Fibroblast of gingiva (primary cell): ENCODE data around the gene GRHL1.
"Not testable (repeated sequence)": the region's sequence is repeated elsewhere in the genome, so short reads cannot be mapped to it uniquely, and the experiment has no call there.

Source experiments
- DNase-seq: peaks from one replicate; pipeline ENCODE4 v3.0.0-alpha.2; 2011; ENCODE audit warnings: low read depth

Gene GRHL1

GRCh38 chr2:10009811-10010781 is 58.6 kb downstream of the GRHL1 start:
- DNase-seq = peak; percentile 41

GRCh38 chr2:10010861-10011605 is 59.5 kb downstream of the GRHL1 start:
- not testable (repeated sequence) for DNase-seq

GRCh38 chr2:10011606-10012325 is 60.3 kb downstream of the GRHL1 start:
- DNase-seq = not testable (repeated sequence)

- not testable (repeated sequence) for DNase-seq
Observed at GRCh38 chr2:10012366-10012962, 61.0 kb downstream of the GRHL1 start.

- DNase-seq = no peak
Observed at GRCh38 chr2:10012963-10013461, 61.5 kb downstream of the GRHL1 start.

GRCh38 chr2:10013651-10014417 is 62.3 kb downstream of the GRHL1 start:
- not testable (repeated sequence) for DNase-seq

- no peak for DNase-seq
Observed at GRCh38 chr2:10014418-10015190, 63.1 kb downstream of the GRHL1 start.

- not testable (repeated sequence) for DNase-seq
Observed at GRCh38 chr2:10015376-10015989, 64.0 kb downstream of the GRHL1 start.

GRCh38 chr2:10016001-10016801 is 64.7 kb downstream of the GRHL1 start:
- no peak for DNase-seq

- DNase-seq = no peak
Observed at GRCh38 chr2:10016802-10017258, 65.3 kb downstream of the GRHL1 start.

GRCh38 chr2:10017313-10017941 is 65.9 kb downstream of the GRHL1 start:
- DNase-seq = no peak

- DNase-seq = peak; percentile 66
Observed at GRCh38 chr2:10019174-10019573, 67.7 kb downstream of the GRHL1 start.

GRCh38 chr2:10019602-10020400 is 68.3 kb downstream of the GRHL1 start:
- DNase-seq = no peak

- no peak for DNase-seq
Observed at GRCh38 chr2:10022041-10022421, 70.5 kb downstream of the GRHL1 start.

GRCh38 chr2:10022445-10022844 is 71.0 kb downstream of the GRHL1 start:
- DNase-seq = no peak

- no peak for DNase-seq
Observed at GRCh38 chr2:10022966-10023662, 71.6 kb downstream of the GRHL1 start.
